KMS-11 (cell line): ENCODE data around the gene TSHZ1.

Experiments
- H2AFZ ChIP-seq: fragments of 200-600 bp; sonication (generic); 2 replicates; pipeline ENCODE4 v1.6.1; 2016; ENCODE audit warnings: antibody characterized with exemption, mixed run types, low read depth
- H3K27ac ChIP-seq: fragments of 200-600 bp; sonication (generic); 2 replicates; pipeline ENCODE4 v1.6.1; 2016; ENCODE audit warnings: mild to moderate bottlenecking, mixed run types
- H3K27me3 ChIP-seq: fragments of 200-600 bp; sonication (generic); 2 replicates; pipeline ENCODE4 v1.6.1; 2017; ENCODE audit warnings: mild to moderate bottlenecking, low read depth, mixed run types, moderate library complexity; ENCODE audit not compliant: insufficient read depth
- H3K36me3 ChIP-seq: fragments of 200-600 bp; sonication (generic); 2 replicates; pipeline ENCODE4 v1.6.1; 2017; ENCODE audit warnings: mild to moderate bottlenecking, mixed run types; ENCODE audit not compliant: insufficient read depth
- H3K4me1 ChIP-seq: fragments of 200-600 bp; sonication (generic); 2 replicates; pipeline ENCODE4 v1.6.1; 2016; ENCODE audit warnings: mild to moderate bottlenecking, low read depth, mixed run types; ENCODE audit not compliant: poor library complexity, severe bottlenecking
- H3K4me2 ChIP-seq: fragments of 200-600 bp; sonication (generic); 2 replicates; pipeline ENCODE4 v1.7.0; 2016; ENCODE audit warnings: mild to moderate bottlenecking, mixed run types
- H3K4me3 ChIP-seq: fragments of 200-600 bp; sonication (generic); IDR thresholded peaks from 2 replicates; pipeline ENCODE4 v1.6.1; 2017; ENCODE audit warnings: low read depth, low read length, mixed read lengths; ENCODE audit not compliant: insufficient read depth
- H3K79me2 ChIP-seq: fragments of 200-600 bp; sonication (generic); 2 replicates; pipeline ENCODE4 v1.6.1; 2016; ENCODE audit warnings: low read depth, mixed run types; ENCODE audit not compliant: insufficient read depth
- H3K9ac ChIP-seq: fragments of 200-600 bp; sonication (generic); 2 replicates; pipeline ENCODE4 v1.6.1; 2016; ENCODE audit warnings: mild to moderate bottlenecking, mixed run types
- H4K20me1 ChIP-seq: fragments of 200-600 bp; sonication (generic); 2 replicates; pipeline ENCODE4 v1.6.1; 2016; ENCODE audit warnings: mild to moderate bottlenecking, mixed run types; ENCODE audit not compliant: insufficient read depth
- TF ChIP-seq, protein P1 (sequence below): fragments of 200-600 bp; sonication (generic); conservative IDR thresholded peaks from 2 replicates; pipeline ENCODE4 v1.6.1; 2017; ENCODE audit warnings: low read depth, mild to moderate bottlenecking, antibody characterized with exemption, low read length, moderate library complexity, mixed read lengths

Gene TSHZ1

DNA sequence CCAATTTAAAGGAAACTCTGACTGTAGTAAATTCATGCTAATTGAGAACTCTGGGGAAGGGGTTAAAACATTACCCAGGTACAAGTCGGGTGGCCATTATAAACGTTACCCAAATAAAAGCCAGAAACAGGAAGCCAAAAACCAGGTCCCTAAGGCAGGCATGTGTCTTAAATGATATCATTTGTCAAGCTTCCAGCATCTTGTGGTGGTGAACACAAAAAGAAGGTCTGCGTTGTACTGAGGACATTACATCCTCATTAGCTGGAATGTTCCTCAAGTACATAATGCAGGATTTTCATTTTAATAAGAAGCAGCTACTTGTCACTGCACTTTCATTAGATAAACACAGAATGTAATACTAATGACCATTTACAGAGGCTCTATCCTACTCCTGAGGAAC is 12.6 kb upstream of the TSHZ1 start:
- Histone ChIP-seq H3K4me3 (no peak overlapping the region), H3K9ac (no peak overlapping the region), H4K20me1 (no peaks in the 10 kb centered on the region), H3K4me2 (no peak overlapping the region), H3K36me3 (peaks cover 12% of the 10 kb centered on the region; the same call in 1 of the 2 replicates), H3K4me1 (peaks cover 13% of the 10 kb centered on the region), H3K79me2 (peaks cover 13% of the 10 kb centered on the region; the same call in 1 of the 2 replicates), H2AFZ (no peak overlapping the region), H3K27ac (no peak overlapping the region), H3K27me3 (no peaks in the 10 kb centered on the region)
- TF ChIP-seq, protein P1, sequence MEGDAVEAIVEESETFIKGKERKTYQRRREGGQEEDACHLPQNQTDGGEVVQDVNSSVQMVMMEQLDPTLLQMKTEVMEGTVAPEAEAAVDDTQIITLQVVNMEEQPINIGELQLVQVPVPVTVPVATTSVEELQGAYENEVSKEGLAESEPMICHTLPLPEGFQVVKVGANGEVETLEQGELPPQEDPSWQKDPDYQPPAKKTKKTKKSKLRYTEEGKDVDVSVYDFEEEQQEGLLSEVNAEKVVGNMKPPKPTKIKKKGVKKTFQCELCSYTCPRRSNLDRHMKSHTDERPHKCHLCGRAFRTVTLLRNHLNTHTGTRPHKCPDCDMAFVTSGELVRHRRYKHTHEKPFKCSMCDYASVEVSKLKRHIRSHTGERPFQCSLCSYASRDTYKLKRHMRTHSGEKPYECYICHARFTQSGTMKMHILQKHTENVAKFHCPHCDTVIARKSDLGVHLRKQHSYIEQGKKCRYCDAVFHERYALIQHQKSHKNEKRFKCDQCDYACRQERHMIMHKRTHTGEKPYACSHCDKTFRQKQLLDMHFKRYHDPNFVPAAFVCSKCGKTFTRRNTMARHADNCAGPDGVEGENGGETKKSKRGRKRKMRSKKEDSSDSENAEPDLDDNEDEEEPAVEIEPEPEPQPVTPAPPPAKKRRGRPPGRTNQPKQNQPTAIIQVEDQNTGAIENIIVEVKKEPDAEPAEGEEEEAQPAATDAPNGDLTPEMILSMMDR, result no peak

DNA sequence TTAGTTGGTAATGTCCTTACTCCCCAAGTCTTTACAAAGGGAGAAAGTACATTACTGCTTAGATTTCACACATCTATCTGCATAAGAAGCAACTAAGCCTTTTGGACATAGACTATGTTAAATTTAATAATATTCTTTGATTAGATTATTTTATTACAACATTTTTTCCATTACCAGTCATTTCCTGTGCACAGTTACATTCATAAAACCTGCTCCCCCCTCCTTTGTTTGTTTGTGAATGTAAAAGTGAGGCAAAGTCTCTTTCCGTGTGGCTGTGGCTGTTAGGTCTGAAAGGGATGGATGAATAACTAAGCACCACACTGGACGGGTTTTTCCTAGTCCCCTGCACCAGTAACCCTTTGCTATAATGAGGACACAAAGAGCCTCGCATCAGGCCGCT is 11.3 kb upstream of the TSHZ1 start:
- peaks cover 25% of the 10 kb centered on the region; the same call in 1 of the 2 replicates for H3K79me2 ChIP-seq
- no peak overlapping the region for H3K27ac ChIP-seq

DNA sequence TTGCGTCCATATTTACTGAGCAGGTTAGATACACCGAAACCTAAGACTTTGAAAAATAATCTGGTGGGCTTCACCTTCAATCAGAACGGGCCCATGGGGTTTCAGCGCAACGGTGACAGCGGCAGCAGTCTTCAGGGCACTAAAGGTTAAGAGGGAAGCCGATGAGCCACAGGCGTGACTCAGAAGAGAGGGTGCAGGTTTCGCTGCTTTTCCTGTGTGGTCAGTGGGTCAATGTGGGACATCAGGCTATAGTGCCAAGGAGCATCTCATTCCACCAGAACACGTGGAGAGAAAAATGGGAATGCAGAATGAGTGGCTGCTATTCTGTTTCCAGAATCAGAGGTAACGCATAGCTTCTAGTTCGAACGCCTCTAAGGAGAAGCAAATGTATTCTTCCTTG is 10.5 kb upstream of the TSHZ1 start:
- H4K20me1 ChIP-seq, result no peaks in the 10 kb centered on the region
- H3K4me2 ChIP-seq, result no peak overlapping the region

More for the DNA sequence above, 11.3 kb upstream of the TSHZ1 start:
- H3K4me2 ChIP-seq, result no peak overlapping the region
- H3K4me1 ChIP-seq, result peaks cover 13% of the 10 kb centered on the region
- TF ChIP-seq, protein P1, result no peak
- H2AFZ ChIP-seq, result no peak overlapping the region
- H3K36me3 ChIP-seq, result peaks cover 12% of the 10 kb centered on the region; the same call in 1 of the 2 replicates
- H3K9ac ChIP-seq, result no peak overlapping the region
- no peaks in the 10 kb centered on the region for H4K20me1 ChIP-seq
- no peaks in the 10 kb centered on the region for H3K27me3 ChIP-seq
- no peak overlapping the region for H3K4me3 ChIP-seq

DNA sequence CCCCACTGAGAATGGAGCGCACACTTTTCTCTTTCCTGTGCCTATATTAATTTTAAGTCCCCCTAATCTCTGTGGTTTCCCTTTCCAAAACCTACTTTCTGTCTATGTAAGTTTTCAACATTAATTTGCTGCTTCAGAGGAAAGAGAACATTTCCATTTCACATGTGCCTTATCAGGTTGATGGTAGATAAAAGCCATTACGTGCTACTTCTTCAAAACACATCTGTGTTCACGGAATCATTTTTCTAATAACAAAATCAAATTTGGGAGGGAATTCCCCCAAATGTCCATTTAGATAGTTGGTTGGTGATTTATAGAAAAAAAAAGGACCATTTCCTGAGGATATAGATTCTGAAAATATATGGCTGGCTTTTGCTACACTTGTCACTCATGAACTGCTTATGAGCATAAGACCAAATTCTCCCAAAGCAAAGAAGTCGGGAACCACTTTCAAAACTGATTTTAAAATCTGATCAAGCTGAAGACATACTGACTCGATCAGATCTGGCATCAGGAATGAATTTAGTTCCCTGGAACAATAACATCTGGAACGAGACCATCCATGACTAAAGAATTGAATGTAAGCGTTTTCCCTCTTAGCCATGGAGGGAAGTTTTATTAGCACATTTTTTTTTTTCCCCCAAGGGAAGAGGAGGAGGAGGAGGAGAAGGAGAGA is 9.9 kb upstream of the TSHZ1 start:
- H4K20me1 ChIP-seq, result no peaks in the 10 kb centered on the region
- no peak overlapping the region for H2AFZ ChIP-seq
- TF ChIP-seq, protein P1, result no peak
- H3K4me1 ChIP-seq, result peaks cover 14% of the 10 kb centered on the region
- peaks cover 12% of the 10 kb centered on the region; the same call in 1 of the 2 replicates for H3K36me3 ChIP-seq
- no peaks in the 10 kb centered on the region for H3K27me3 ChIP-seq
- H3K4me2 ChIP-seq, result no peak overlapping the region
- H3K27ac ChIP-seq, result no peak overlapping the region
- no peak overlapping the region for H3K9ac ChIP-seq
- no peak overlapping the region for H3K4me3 ChIP-seq
- peaks cover 38% of the 10 kb centered on the region for H3K79me2 ChIP-seq

More for the DNA sequence above, 10.5 kb upstream of the TSHZ1 start:
- Histone ChIP-seq H2AFZ (no peak overlapping the region), H3K9ac (no peak overlapping the region), H3K27ac (no peak overlapping the region), H3K79me2 (peaks cover 32% of the 10 kb centered on the region; the same call in 1 of the 2 replicates), H3K4me3 (no peak overlapping the region), H3K27me3 (no peaks in the 10 kb centered on the region), H3K4me1 (peaks cover 13% of the 10 kb centered on the region), H3K36me3 (peaks cover 12% of the 10 kb centered on the region; the same call in 1 of the 2 replicates)
- TF ChIP-seq, protein P1, result no peak
